ENCODE data around the gene TRIM39. TPM values are rescaled to one million over a fixed set of nuclear protein-coding genes. Genes with fewer than 3 reads are reported as not detected.

Gene TRIM39
- total and polyA plus RNA-seq, 2 of the 13 experiments (the other 11 are each of a cell fraction or from before 2014, with no cell fraction given) = 7.7 to 14.6 TPM

DNA sequence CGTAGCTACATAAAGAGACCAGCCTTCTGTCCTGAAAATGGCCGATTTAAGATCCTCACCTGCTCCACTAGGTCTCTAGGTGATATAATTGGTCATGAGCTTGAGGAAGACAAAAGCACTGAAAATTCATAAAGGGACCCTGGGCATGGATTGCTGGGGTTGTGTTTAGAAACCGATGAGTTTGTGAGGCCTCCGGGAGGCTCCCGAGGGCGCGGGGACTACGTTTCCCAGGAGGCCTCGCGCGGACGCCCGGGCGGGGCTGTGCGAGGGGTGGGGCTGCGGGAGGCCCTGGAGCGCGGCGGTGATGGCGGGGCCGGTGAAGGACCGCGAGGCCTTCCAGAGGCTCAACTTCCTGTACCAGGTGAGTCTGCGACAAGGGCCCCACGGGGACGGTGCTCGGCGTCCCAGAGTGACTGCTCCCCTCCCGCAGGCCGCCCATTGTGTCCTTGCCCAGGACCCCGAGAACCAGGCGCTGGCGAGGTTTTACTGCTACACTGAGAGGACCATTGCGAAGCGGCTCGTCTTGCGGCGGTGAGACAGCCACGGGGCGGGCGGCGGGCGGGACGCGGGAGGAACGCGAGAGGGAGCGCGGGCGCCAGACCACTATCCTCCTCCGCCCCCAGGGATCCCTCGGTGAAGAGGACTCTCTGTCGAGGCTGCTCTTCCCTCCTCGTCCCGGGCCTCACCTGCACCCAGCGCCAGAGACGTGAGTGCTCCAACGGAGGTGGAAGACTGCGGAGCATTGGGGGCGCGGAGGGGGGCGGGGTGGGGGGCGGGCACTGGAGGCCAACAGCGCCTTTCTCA, 18.3 kb downstream of the TRIM39 start, which contains the start of gene RPP21 (continued):
- TF ChIP-seq HOXA5 (CRISPR knock-in tag; IDR thresholded peaks at IDR 0.05) (peak; percentile 96), TCF7 (IDR thresholded peaks at IDR 0.05; ENCODE audit: low read depth) (no peak), BCL6 (CRISPR knock-in tag; IDR thresholded peaks at IDR 0.05) (peak; percentile 65; the same call in 1 of the 2 replicates), RFX5 (IDR thresholded peaks at IDR 0.05; ENCODE audit: low read depth, low read length) (no peak), CBX2 (IDR thresholded peaks at IDR 0.05; ENCODE audit: low read depth, low read length) (no peak), CBX2 (CRISPR knock-in tag; IDR thresholded peaks at IDR 0.05; ENCODE audit: low read depth) (peak; percentile 65; the same call in 1 of the 2 replicates)
- TF ChIP-seq, protein P1, sequence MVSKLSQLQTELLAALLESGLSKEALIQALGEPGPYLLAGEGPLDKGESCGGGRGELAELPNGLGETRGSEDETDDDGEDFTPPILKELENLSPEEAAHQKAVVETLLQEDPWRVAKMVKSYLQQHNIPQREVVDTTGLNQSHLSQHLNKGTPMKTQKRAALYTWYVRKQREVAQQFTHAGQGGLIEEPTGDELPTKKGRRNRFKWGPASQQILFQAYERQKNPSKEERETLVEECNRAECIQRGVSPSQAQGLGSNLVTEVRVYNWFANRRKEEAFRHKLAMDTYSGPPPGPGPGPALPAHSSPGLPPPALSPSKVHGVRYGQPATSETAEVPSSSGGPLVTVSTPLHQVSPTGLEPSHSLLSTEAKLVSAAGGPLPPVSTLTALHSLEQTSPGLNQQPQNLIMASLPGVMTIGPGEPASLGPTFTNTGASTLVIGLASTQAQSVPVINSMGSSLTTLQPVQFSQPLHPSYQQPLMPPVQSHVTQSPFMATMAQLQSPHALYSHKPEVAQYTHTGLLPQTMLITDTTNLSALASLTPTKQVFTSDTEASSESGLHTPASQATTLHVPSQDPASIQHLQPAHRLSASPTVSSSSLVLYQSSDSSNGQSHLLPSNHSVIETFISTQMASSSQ (IDR thresholded peaks at IDR 0.05; ENCODE audit: low read depth) = no peak
- TF ChIP-seq, protein P1 (CRISPR knock-in tag; IDR thresholded peaks at IDR 0.05; ENCODE audit: borderline replicate concordance) = peak; percentile 81
- TF ChIP-seq, protein P2, sequence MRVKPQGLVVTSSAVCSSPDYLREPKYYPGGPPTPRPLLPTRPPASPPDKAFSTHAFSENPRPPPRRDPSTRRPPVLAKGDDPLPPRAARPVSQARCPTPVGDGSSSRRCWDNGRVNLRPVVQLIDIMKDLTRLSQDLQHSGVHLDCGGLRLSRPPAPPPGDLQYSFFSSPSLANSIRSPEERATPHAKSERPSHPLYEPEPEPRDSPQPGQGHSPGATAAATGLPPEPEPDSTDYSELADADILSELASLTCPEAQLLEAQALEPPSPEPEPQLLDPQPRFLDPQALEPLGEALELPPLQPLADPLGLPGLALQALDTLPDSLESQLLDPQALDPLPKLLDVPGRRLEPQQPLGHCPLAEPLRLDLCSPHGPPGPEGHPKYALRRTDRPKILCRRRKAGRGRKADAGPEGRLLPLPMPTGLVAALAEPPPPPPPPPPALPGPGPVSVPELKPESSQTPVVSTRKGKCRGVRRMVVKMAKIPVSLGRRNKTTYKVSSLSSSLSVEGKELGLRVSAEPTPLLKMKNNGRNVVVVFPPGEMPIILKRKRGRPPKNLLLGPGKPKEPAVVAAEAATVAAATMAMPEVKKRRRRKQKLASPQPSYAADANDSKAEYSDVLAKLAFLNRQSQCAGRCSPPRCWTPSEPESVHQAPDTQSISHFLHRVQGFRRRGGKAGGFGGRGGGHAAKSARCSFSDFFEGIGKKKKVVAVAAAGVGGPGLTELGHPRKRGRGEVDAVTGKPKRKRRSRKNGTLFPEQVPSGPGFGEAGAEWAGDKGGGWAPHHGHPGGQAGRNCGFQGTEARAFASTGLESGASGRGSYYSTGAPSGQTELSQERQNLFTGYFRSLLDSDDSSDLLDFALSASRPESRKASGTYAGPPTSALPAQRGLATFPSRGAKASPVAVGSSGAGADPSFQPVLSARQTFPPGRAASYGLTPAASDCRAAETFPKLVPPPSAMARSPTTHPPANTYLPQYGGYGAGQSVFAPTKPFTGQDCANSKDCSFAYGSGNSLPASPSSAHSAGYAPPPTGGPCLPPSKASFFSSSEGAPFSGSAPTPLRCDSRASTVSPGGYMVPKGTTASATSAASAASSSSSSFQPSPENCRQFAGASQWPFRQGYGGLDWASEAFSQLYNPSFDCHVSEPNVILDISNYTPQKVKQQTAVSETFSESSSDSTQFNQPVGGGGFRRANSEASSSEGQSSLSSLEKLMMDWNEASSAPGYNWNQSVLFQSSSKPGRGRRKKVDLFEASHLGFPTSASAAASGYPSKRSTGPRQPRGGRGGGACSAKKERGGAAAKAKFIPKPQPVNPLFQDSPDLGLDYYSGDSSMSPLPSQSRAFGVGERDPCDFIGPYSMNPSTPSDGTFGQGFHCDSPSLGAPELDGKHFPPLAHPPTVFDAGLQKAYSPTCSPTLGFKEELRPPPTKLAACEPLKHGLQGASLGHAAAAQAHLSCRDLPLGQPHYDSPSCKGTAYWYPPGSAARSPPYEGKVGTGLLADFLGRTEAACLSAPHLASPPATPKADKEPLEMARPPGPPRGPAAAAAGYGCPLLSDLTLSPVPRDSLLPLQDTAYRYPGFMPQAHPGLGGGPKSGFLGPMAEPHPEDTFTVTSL (CRISPR knock-in tag; IDR thresholded peaks at IDR 0.05; ENCODE audit: borderline replicate concordance) = peak; percentile 46; the same call in 1 of the 2 replicates
- TF ChIP-seq, protein P3, sequence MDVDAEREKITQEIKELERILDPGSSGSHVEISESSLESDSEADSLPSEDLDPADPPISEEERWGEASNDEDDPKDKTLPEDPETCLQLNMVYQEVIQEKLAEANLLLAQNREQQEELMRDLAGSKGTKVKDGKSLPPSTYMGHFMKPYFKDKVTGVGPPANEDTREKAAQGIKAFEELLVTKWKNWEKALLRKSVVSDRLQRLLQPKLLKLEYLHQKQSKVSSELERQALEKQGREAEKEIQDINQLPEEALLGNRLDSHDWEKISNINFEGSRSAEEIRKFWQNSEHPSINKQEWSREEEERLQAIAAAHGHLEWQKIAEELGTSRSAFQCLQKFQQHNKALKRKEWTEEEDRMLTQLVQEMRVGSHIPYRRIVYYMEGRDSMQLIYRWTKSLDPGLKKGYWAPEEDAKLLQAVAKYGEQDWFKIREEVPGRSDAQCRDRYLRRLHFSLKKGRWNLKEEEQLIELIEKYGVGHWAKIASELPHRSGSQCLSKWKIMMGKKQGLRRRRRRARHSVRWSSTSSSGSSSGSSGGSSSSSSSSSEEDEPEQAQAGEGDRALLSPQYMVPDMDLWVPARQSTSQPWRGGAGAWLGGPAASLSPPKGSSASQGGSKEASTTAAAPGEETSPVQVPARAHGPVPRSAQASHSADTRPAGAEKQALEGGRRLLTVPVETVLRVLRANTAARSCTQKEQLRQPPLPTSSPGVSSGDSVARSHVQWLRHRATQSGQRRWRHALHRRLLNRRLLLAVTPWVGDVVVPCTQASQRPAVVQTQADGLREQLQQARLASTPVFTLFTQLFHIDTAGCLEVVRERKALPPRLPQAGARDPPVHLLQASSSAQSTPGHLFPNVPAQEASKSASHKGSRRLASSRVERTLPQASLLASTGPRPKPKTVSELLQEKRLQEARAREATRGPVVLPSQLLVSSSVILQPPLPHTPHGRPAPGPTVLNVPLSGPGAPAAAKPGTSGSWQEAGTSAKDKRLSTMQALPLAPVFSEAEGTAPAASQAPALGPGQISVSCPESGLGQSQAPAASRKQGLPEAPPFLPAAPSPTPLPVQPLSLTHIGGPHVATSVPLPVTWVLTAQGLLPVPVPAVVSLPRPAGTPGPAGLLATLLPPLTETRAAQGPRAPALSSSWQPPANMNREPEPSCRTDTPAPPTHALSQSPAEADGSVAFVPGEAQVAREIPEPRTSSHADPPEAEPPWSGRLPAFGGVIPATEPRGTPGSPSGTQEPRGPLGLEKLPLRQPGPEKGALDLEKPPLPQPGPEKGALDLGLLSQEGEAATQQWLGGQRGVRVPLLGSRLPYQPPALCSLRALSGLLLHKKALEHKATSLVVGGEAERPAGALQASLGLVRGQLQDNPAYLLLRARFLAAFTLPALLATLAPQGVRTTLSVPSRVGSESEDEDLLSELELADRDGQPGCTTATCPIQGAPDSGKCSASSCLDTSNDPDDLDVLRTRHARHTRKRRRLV (CRISPR knock-in tag; IDR thresholded peaks at IDR 0.05) = peak; percentile 91; the same call in 1 of the 2 replicates
- TF ChIP-seq, protein P4, sequence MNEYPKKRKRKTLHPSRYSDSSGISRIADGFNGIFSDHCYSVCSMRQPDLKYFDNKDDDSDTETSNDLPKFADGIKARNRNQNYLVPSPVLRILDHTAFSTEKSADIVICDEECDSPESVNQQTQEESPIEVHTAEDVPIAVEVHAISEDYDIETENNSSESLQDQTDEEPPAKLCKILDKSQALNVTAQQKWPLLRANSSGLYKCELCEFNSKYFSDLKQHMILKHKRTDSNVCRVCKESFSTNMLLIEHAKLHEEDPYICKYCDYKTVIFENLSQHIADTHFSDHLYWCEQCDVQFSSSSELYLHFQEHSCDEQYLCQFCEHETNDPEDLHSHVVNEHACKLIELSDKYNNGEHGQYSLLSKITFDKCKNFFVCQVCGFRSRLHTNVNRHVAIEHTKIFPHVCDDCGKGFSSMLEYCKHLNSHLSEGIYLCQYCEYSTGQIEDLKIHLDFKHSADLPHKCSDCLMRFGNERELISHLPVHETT (CRISPR knock-in tag; conservative IDR thresholded peaks at IDR 0.05) = peak; percentile 78; the same call in 1 of the 2 replicates
